Loucy (cell line): ENCODE results near the gene TTLL12.

Experiments
- H2AFZ ChIP-seq: fragments of 200-600 bp; sonication (generic); 2 replicates; pipeline ENCODE4 v1.6.0; 2016; ENCODE audit warnings: antibody characterized with exemption, mild to moderate bottlenecking, low read length, moderate library complexity
- H3F3A ChIP-seq: fragments of 200-600 bp; 2 replicates; pipeline ENCODE4 v1.6.0; 2016; ENCODE audit warnings: antibody characterized with exemption, low read depth, mild to moderate bottlenecking
- H3K27me3 ChIP-seq: fragments of 200-600 bp; sonication (generic); 2 replicates; pipeline ENCODE4 v1.6.1; 2014; ENCODE audit warnings: low read length, mild to moderate bottlenecking; ENCODE audit not compliant: insufficient read depth, poor library complexity, severe bottlenecking
- H3K36me3 ChIP-seq: fragments of 200-600 bp; sonication (generic); 2 replicates; pipeline ENCODE4 v1.6.1; 2016; ENCODE audit warnings: low read length; ENCODE audit not compliant: insufficient read depth
- H3K4me1 ChIP-seq: fragments of 200-600 bp; sonication (generic); 2 replicates; pipeline ENCODE4 v1.5.1; 2014; ENCODE audit warnings: low read length, mild to moderate bottlenecking; ENCODE audit not compliant: insufficient read depth, poor library complexity, severe bottlenecking
- H3K4me2 ChIP-seq: fragments of 200-600 bp; sonication (generic); 2 replicates; pipeline ENCODE4 v1.6.0; 2014; ENCODE audit warnings: antibody characterized with exemption, low read length, low read depth, mild to moderate bottlenecking; ENCODE audit not compliant: poor library complexity, severe bottlenecking
- H3K4me3 ChIP-seq: fragments of 200-600 bp; sonication (generic); 2 replicates; pipeline ENCODE4 v1.5.1; 2014; ENCODE audit warnings: low read length, mild to moderate bottlenecking, mixed read lengths; ENCODE audit not compliant: poor library complexity, severe bottlenecking
- H3K79me2 ChIP-seq: fragments of 200-600 bp; sonication (generic); 2 replicates; pipeline ENCODE4 v1.6.1; 2014; ENCODE audit warnings: low read length; ENCODE audit not compliant: insufficient read depth
- H3K9ac ChIP-seq: fragments of 200-600 bp; sonication (generic); 2 replicates; pipeline ENCODE4 v1.6.0; 2014; ENCODE audit warnings: mild to moderate bottlenecking, low read depth, low read length, moderate library complexity; ENCODE audit not compliant: poor library complexity, severe bottlenecking
- H3K9me2 ChIP-seq: fragments of 200-600 bp; sonication (generic); replicated peaks from 2 replicates; pipeline ENCODE4 v1.6.1; 2016; ENCODE audit warnings: low read depth, low read length, mixed read lengths
- H3K9me3 ChIP-seq: fragments of 200-600 bp; sonication (generic); 2 replicates; pipeline ENCODE4 v1.6.1; 2014; ENCODE audit warnings: mild to moderate bottlenecking, antibody characterized with exemption, low read length, low read depth; ENCODE audit not compliant: insufficient read depth
- H4K20me1 ChIP-seq: fragments of 200-600 bp; sonication (generic); 2 replicates; pipeline ENCODE4 v1.6.0; 2014; ENCODE audit warnings: antibody characterized with exemption, low read length, mild to moderate bottlenecking; ENCODE audit not compliant: insufficient read depth, poor library complexity, severe bottlenecking
- EZH2phosphoT487 ChIP-seq: fragments of 200-600 bp; IDR thresholded peaks from 2 replicates; pipeline ENCODE4 v1.6.1; 2018; ENCODE audit warnings: antibody characterized with exemption, mild to moderate bottlenecking, moderate library complexity, borderline replicate concordance
- TF ChIP-seq, protein P1 (sequence below): fragments of 200-600 bp; sonication (generic); conservative IDR thresholded peaks from 2 replicates; pipeline ENCODE4 v1.5.1; 2014; ENCODE audit warnings: mild to moderate bottlenecking, antibody characterized with exemption, low read length

TTLL12 gene

GRCh38 chr22:43172191-43172590, 14.7 kb downstream of the TTLL12 start:
- peaks cover 26% of the 10 kb centered on the region for H3K4me1 ChIP-seq
- TF ChIP-seq, protein P1, sequence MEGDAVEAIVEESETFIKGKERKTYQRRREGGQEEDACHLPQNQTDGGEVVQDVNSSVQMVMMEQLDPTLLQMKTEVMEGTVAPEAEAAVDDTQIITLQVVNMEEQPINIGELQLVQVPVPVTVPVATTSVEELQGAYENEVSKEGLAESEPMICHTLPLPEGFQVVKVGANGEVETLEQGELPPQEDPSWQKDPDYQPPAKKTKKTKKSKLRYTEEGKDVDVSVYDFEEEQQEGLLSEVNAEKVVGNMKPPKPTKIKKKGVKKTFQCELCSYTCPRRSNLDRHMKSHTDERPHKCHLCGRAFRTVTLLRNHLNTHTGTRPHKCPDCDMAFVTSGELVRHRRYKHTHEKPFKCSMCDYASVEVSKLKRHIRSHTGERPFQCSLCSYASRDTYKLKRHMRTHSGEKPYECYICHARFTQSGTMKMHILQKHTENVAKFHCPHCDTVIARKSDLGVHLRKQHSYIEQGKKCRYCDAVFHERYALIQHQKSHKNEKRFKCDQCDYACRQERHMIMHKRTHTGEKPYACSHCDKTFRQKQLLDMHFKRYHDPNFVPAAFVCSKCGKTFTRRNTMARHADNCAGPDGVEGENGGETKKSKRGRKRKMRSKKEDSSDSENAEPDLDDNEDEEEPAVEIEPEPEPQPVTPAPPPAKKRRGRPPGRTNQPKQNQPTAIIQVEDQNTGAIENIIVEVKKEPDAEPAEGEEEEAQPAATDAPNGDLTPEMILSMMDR = no peak
- TF ChIP-seq EZH2phosphoT487 = no peak
- H3F3A ChIP-seq = no peaks in the 10 kb centered on the region
- H3K27me3 ChIP-seq = no peaks in the 10 kb centered on the region
- H3K79me2 ChIP-seq = no peaks in the 10 kb centered on the region
- H3K9ac ChIP-seq = no peak overlapping the region
- H3K4me3 ChIP-seq = no peak overlapping the region
- no peak overlapping the region for H2AFZ ChIP-seq
- no peaks in the 10 kb centered on the region for H3K9me3 ChIP-seq
- H3K9me2 ChIP-seq = no peaks in the 10 kb centered on the region
- H3K4me2 ChIP-seq = peak overlapping the region; percentile 71
- H3K36me3 ChIP-seq = peaks cover 5% of the 10 kb centered on the region; the same call in 1 of the 2 replicates
- no peaks in the 10 kb centered on the region for H4K20me1 ChIP-seq

DNA sequence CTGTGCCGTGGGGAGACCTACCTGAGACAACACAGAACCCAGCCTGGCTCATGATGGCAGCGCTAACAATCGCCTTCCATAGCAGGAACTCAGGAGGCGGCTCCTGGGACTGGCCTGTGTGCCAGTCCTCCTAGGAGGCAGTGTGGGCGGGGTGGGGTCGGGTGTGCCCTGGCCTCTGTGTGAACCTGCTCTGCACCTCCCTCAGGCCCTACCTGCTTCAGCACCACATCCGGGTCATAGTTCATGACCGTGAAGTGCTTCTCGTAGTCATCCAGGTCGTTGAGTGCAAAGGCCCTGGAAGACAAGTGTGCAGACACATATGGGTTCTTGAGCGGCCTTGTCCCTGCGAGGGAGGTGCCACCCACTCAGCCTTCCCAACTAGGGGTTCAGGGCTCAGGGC, 15.3 kb downstream of the TTLL12 start:
- peak overlapping the region; percentile 56 for H3K9ac ChIP-seq
- peaks cover 26% of the 10 kb centered on the region for H3K4me1 ChIP-seq
- no peaks in the 10 kb centered on the region for H3F3A ChIP-seq
- peak overlapping the region; percentile 71 for H3K4me2 ChIP-seq
- no peaks in the 10 kb centered on the region for H3K9me3 ChIP-seq
- no peaks in the 10 kb centered on the region for H3K27me3 ChIP-seq
- no peaks in the 10 kb centered on the region for H3K9me2 ChIP-seq
- peak overlapping the region; percentile 59 for H3K4me3 ChIP-seq
- no peaks in the 10 kb centered on the region for H4K20me1 ChIP-seq
- no peak overlapping the region for H2AFZ ChIP-seq
- H3K79me2 ChIP-seq = no peaks in the 10 kb centered on the region
- H3K36me3 ChIP-seq = peaks cover 5% of the 10 kb centered on the region; the same call in 1 of the 2 replicates
- no peak for TF ChIP-seq EZH2phosphoT487
- TF ChIP-seq, protein P1 = no peak

DNA sequence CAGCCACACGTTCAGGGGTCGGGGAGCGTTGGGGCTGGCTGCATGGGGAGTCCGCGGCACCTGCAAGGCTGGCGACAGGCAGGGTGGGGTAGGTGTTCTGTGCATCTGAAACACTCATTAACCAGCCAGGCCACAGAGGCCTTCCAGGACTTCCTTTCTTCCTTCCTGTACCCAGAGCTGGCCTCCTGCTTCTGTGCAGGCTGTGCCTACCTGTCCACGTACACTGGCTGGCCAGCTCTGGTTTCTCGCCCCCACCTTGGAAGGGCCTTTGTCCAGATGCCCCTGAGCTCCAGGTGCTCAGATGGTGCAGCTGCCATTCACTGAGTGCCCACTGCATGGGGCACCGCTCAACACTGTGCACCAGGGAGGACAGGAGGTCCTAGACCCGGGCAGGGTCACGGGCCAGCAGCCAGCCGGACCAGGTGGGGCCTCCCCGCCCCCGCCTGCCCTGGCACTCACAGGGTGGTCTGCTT, 15.9 kb downstream of the TTLL12 start:
- Histone ChIP-seq H3K79me2 (no peaks in the 10 kb centered on the region), H3K36me3 (peaks cover 5% of the 10 kb centered on the region; the same call in 1 of the 2 replicates)

More for the DNA sequence above, 15.9 kb downstream of the TTLL12 start:
- TF ChIP-seq, protein P1 = no peak
- TF ChIP-seq EZH2phosphoT487 = no peak
- no peaks in the 10 kb centered on the region for H4K20me1 ChIP-seq
- H3K9ac ChIP-seq = peak overlapping the region; percentile 56
- no peaks in the 10 kb centered on the region for H3K27me3 ChIP-seq
- H3K4me3 ChIP-seq = peak overlapping the region; percentile 59
- no peaks in the 10 kb centered on the region for H3K9me3 ChIP-seq
- peak overlapping the region; percentile 71 for H3K4me2 ChIP-seq
- H3F3A ChIP-seq = no peaks in the 10 kb centered on the region
- H3K4me1 ChIP-seq = peaks cover 26% of the 10 kb centered on the region
- H3K9me2 ChIP-seq = no peaks in the 10 kb centered on the region
- H2AFZ ChIP-seq = no peak overlapping the region
